Epithelial cell of esophagus (primary cell): ENCODE results near the gene TCFL5.

Source experiments
- DNase-seq: peaks from one replicate; pipeline ENCODE4 v3.0.0; 2010; ENCODE audit warnings: low read depth
- H3K4me3 ChIP-seq: 2 replicates; pipeline ENCODE4 v1.5.1; 2011; ENCODE audit warnings: mild to moderate bottlenecking, low read length, control low read depth
- CTCF ChIP-seq: IDR thresholded peaks from 2 replicates; pipeline ENCODE4 v1.5.1; 2011; ENCODE audit warnings: low read depth, mild to moderate bottlenecking, low read length, control low read depth, inconsistent platforms; ENCODE audit not compliant: insufficient read depth; ENCODE audit errors: missing control alignments

TCFL5 gene

GRCh38 chr20:62808211-62808865 is 53.3 kb downstream of the TCFL5 start:
- DNase-seq: peak; percentile 55
- TF ChIP-seq CTCF: peak; percentile 87
- H3K4me3 ChIP-seq: no peak overlapping the region

- no peak for DNase-seq
- TF ChIP-seq CTCF: no peak
- no peak overlapping the region for H3K4me3 ChIP-seq
These were observed 54.0 kb downstream of the TCFL5 start for GRCh38 chr20:62807444-62808210.

- TF ChIP-seq CTCF: no peak
- no peak overlapping the region for H3K4me3 ChIP-seq
- DNase-seq: no peak
These were observed 55.1 kb downstream of the TCFL5 start for GRCh38 chr20:62806383-62807050.

GRCh38 chr20:62805711-62806382 is 55.8 kb downstream of the TCFL5 start:
- TF ChIP-seq CTCF: no peak
- DNase-seq: no peak
- peak overlapping the region; percentile 61 for H3K4me3 ChIP-seq

GRCh38 chr20:62805155-62805710 is 56.4 kb downstream of the TCFL5 start:
- TF ChIP-seq CTCF: no peak
- no peak for DNase-seq
- H3K4me3 ChIP-seq: peak overlapping the region; percentile 61

DNA sequence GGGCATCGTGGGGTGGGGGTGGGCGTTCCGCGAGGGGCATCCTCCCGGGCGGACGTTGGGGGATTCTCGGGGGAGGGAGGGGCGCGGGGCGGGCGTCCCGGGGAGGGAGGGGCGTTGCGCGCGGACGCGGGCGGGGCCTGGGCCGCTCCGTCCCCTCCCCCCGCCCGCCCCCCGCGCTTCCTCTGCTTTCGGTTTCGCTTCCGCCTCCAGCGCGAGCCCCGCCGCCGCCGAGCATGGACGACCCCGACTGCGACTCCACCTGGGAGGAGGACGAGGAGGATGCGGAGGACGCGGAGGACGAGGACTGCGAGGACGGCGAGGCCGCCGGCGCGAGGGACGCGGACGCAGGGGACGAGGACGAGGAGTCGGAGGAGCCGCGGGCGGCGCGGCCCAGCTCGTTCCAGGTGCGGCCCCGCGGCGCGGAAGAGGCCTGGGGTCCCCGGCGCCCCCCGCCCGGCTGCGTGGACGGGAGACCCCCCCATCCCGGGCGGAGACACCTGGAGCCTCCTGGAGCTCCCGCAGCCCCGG is 56.9 kb downstream of the TCFL5 start, which contains the start of gene OGFR:
Gene OGFR, plus strand, starts transcription at position 209 of the 528 bp plus-strand sequence. Its CDS starts 25 bp downstream, at position 234.
- H3K4me3 ChIP-seq: peak within 1 kb of the TSS; percentile 61
- peak; percentile 51 for DNase-seq
- no peak for TF ChIP-seq CTCF
